Activated CD4-positive, CD25-positive, alpha-beta regulatory T cell treated with anti-CD3 and anti-CD28 coated beads, Interleukin-2, amount 50 U/mL, for 16 hours (primary cell): ENCODE measurements around the gene CCDC184.
A peak's percentile ranks its signal among the peaks of the same experiment; 100 is the strongest.

Experiments
- DNase-seq: peaks from one replicate; pipeline ENCODE4 v3.0.0-alpha.2; 2020; ENCODE audit warnings: low read depth, low spot score

CCDC184 gene

GRCh38 chr12:48179466-48179865, 4.0 kb upstream of the CCDC184 start:
- DNase-seq: no peak

DNA sequence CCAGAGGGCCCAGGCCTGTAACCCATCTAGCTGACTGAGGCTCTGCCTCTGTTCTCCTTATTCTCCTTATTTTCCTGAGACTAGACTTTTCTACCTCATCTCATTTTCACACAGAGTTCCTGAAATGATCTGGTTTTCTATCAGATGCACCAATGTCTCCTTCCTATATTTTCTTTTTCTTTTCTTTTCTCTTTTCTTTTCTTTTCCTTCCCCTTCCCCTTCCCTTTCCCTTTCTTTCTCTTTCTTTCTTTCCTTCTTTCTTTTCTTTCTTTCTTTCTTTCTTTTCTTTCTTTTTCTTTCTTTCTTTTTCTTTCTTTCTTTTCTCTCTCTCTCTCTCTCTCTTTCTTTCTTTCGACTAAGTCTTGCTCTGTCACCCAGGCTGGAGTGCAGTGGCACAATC, 3.0 kb upstream of the CCDC184 start:
- DNase-seq: no peak

DNA sequence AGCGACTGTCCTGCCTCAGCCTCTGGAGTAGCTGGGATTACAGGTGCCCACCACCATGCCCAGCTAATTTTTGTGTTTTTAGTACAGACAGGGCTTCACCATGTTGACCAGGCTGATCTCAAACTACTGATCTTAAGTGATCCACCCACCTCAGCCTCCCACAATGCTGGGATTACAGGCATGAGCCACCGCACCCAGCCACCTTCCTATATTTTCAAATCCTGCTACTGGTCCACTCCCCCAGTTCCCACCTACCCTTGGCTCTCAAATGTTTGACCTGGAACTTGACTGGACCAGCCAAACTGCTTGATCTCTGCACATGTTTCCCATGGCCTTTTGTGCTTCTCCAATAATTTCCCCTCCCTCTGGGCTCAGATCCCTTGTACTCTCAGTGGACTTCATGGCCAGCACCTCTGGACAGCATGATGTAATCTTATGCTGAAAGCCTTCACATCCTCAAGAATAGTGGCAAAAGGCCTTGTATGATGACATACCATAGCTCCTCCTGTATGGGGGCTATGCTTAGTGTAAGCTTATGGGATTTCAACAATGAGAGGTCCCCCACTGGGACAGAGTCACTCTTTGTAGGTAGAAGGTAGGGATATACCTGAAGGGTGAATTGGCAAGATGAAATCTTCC, 2.5 kb upstream of the CCDC184 start:
- no peak for DNase-seq

DNA sequence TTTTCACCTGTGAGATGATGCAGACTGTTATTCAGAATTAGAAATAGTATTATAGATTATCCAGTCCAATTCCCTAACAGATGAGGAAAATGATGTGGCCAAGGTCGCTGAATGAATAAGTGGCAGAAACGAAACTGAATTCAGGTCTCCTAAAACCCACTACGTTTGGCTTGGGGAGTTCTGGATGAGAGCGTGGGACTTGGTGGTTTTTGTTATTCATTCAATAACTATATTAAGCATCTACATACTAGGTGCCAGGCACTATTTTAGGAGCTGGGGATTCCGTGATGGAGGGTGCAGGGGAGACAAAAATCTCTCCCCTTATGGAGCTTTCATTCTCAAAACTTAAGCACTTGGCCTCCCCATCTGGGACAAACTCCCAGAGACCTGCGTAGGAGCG, 813 bp upstream of the CCDC184 start:
- DNase-seq: no peak

DNA sequence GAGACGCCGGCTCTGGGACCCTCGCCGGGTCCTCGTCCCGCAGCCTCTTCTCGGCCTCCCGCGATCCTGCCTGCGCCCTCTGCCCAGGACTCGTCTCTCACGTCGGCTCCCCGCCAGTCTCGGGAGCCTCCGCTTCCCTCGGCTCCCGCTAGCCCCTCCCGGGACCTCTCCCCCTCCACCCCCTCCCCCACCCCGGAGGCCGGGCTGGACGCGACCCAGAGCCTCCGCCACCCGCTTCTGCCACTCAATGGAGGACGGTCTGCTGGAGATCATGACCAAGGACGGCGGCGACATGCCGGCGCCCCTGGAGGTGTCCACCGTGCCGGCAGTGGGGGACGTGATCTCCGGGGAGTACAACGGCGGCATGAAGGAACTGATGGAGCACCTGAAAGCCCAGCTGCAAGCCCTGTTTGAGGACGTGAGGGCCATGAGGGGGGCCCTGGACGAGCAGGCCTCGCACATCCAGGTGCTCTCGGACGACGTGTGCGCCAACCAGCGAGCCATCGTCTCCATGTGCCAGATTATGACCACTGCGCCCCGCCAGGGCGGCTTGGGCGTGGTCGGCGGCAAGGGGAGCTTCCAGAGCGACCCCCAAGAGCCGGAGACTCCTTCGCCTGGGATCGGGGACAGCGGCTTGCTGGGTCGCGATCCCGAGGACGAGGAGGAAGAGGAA, 568 bp downstream of the CCDC184 start:
- DNase-seq: no peak

DNA sequence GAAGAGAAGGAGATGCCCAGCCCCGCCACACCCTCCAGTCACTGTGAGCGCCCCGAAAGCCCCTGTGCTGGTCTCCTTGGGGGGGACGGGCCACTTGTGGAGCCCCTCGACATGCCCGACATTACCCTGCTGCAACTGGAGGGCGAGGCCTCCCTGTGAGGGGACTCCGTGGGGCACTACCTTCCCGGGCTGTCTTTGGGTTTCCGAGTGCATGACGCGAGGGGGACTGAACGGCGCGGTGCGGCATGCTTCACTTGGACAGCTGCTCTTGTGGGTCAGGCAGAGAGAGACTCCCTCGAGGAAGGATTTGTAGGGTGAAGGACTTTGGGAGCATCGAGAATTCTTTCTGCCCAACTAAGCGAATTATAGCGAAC, 1.1 kb downstream of the CCDC184 start:
- DNase-seq: no peak

- DNase-seq: no peak
These were observed 1.9 kb downstream of the CCDC184 start for GRCh38 chr12:48185181-48185919.

- DNase-seq: no peak
These were observed 4.7 kb downstream of the CCDC184 start for GRCh38 chr12:48187916-48188695.

- peak; percentile 54 for DNase-seq
These were observed 6.1 kb downstream of the CCDC184 start for GRCh38 chr12:48189331-48190125.

- no peak for DNase-seq
These were observed 7.7 kb downstream of the CCDC184 start for GRCh38 chr12:48191096-48191495.

DNA sequence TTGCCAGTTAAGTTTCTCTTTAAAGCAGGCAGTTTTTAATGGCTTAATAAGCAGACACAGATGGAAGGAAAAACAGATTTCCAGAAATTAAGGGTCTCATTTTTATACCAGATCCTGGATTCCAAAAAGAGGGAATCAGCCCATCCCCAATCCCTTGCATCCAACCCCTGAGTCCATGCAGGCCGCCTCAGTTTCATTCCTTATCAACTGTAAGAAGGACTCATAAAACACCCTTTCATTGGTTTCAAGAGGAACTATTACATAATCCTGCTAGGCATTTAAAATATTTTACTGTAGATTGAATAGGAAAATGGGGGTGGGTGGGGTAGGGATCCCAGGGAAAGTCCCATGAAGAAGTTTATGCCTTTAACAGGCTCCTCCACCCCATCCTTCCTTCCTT, 9.4 kb downstream of the CCDC184 start:
- no peak for DNase-seq

GRCh38 chr12:48193623-48194022, 10.2 kb downstream of the CCDC184 start:
- no peak for DNase-seq

DNA sequence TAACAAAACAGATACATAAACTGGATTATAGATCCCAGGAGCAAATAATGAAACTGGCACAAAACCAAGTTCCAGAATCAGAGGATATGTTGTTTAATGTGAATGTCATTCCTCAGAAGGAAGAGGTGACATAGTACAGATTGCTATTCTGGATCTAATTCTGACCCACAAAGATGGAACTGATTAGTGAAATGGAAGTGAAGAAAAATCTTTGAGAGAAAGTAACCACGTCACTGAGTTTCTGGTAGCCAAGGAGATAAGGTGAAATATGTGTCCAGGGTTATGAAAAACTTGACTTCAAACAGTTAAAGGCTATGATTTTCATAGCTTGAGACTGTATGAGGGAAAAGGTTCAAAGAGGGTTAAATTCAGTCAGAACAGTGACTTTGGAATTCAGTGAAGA, 11.4 kb downstream of the CCDC184 start:
- no peak for DNase-seq

GRCh38 chr12:48197549-48197970, 14.1 kb downstream of the CCDC184 start:
- no peak for DNase-seq

DNA sequence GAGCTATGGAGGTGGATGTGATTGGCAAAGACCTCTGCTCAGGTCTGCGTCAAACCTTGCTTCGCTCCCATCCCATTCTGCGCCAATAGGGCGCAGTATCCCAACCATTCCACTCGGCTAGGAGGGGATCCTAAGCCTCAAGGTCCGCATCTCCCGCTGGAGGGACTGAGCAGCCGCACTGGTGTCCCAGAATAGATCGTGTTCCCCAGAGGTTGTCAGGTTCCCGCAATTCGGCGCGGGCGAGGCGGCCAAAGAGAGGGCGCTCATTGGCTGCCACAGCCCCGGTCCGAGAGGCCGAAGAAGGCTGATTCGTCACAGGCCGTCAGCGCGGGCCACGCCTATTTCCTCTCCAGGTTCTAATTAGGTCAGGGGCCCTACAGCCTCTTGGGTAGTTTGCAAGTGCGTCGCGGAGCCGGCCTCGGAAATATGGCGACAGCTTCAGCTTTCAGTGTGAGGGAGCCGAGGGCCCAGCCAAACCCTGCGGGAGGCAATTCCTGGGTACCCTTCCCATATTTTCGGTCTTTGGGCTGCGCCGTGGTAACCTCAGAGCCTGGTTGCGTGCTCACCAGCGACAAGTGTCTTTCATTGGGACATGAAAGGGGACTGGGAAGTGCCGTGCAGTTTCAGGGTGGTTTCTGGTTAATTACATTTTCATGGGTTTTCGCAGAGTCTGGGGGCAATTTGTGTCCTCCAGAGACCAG, 14.7 kb downstream of the CCDC184 start:
- peak; percentile 84 for DNase-seq

GRCh38 chr12:48198672-48198971, 15.2 kb downstream of the CCDC184 start:
- DNase-seq: no peak

GRCh38 chr12:48198985-48199384, 15.5 kb downstream of the CCDC184 start:
- no peak for DNase-seq

- DNase-seq: no peak
These were observed 16.4 kb downstream of the CCDC184 start for GRCh38 chr12:48199774-48200221.

- DNase-seq: no peak
These were observed 17.6 kb downstream of the CCDC184 start for GRCh38 chr12:48201091-48201490.

GRCh38 chr12:48201516-48201915, 18.1 kb downstream of the CCDC184 start:
- DNase-seq: no peak

- no peak for DNase-seq
These were observed 19.3 kb downstream of the CCDC184 start for GRCh38 chr12:48202766-48203165.
